ENCODE data around the gene GARNL3.

- TF ChIP-seq SIN3A (IDR thresholded peaks at IDR 0.05; ENCODE audit: borderline replicate concordance, insufficient read depth, low read length) = no peak
- TF ChIP-seq REST (IDR thresholded peaks at IDR 0.05; ENCODE audit: insufficient read depth in 1 of 2, low read depth in 2 of 2, low read length in 2 of 2) = no peak
- no peak for TF ChIP-seq TAF1 (IDR thresholded peaks at IDR 0.05; ENCODE audit: borderline replicate concordance, insufficient read depth, low read length)
These were observed 19.7 kb upstream of the GARNL3 start for GRCh38 chr9:127244609-127245601.

All from PFSK-1 (cell line).